Body of pancreas (tissue), 4 donors: ENCODE measurements around the gene WDFY4. TPM values are rescaled to one million over a fixed set of nuclear protein-coding genes. Genes with fewer than 3 reads are reported as not detected.

Experiments
- ATAC-seq: fragments of 150-250 bp; one replicate; pipeline ENCODE4 v1.9.1; 2016
- DNase-seq, 4 donors: peaks; one replicate each; pipeline ENCODE4 v3.0.0-alpha.2; 2019
- H3K27ac ChIP-seq, 4 donors: fragments of 200-600 bp; sonication (generic); 1 replicate in 3 of 4; 2 replicates in 1 of 4; pipeline versions ENCODE4 v1.5.1 to v1.6.1; 2016 to 2019; ENCODE audit warnings: mild to moderate bottlenecking in 1 of 4, mixed read lengths in 1 of 4, moderate library complexity in 1 of 4
- H3K27me3 ChIP-seq, 2 donors: fragments of 200-600 bp; sonication (generic); one replicate each; pipeline ENCODE4 v1.6.0; 2016; ENCODE audit warnings: mild to moderate bottlenecking in 1 of 2
- H3K36me3 ChIP-seq, 2 donors: fragments of 200-600 bp; sonication (generic); replicated peaks in 1 of 2; 2 replicates each; pipeline ENCODE4 v1.5.1; 2016; ENCODE audit warnings: low read depth in 2 of 2; ENCODE audit not compliant: insufficient read depth in 1 of 2
- H3K4me1 ChIP-seq: fragments of 200-600 bp; sonication (generic); one replicate; pipeline ENCODE4 v1.6.0; 2016
- H3K4me3 ChIP-seq, 2 donors: fragments of 200-600 bp; sonication (generic); 1 replicate in 1 of 2; 2 replicates in 1 of 2; pipeline ENCODE4 v1.5.1; 2016 to 2019
- H3K9me3 ChIP-seq, 3 donors: fragments of 200-600 bp; sonication (generic); 1 replicate in 2 of 3; 2 replicates in 1 of 3; pipeline ENCODE4 v1.5.1; 2016
- POLR2A ChIP-seq, 3 donors: fragments of 450-650 bp; IDR thresholded peaks; one replicate each; pipeline ENCODE4 v1.6.1; 2016; ENCODE audit warnings: antibody characterized with exemption in 3 of 3, mild to moderate bottlenecking in 2 of 3
- WGBS, 2 donors: methylation state at CpG; one replicate each; pipeline ENCODE4 v1.1.5; 2017; 5-methylcytosine and 5-hydroxymethylcytosine counted together
- intact Hi-C: fragments of 100-400 bp; cut with DNase I; formaldehyde crosslinking; loops from one replicate; pipeline ENCODE4 v1.15.1; 2023
- total RNA-seq, 2 donors: library from RNA; depleted of rRNA; stranded (reverse); fragments of >200 nt; gene quantifications; one replicate each; pipeline ENCODE4 v1.1.0, GENCODE V29; 2016
- TF ChIP-seq, protein P1 (sequence below), 7 experiments: fragments of 450-650 bp in 4 of 7; fragments of 200-600 bp in 3 of 7; sonication (generic) in 3 of 7; IDR thresholded peaks; one replicate each; pipeline ENCODE4 v1.5.1; 2016 to 2019; ENCODE audit warnings: antibody characterized with exemption in 7 of 7

The WDFY4 gene
- total RNA-seq, 2 donors from 2014 or later: 0.66 to 2.3 TPM

DNA sequence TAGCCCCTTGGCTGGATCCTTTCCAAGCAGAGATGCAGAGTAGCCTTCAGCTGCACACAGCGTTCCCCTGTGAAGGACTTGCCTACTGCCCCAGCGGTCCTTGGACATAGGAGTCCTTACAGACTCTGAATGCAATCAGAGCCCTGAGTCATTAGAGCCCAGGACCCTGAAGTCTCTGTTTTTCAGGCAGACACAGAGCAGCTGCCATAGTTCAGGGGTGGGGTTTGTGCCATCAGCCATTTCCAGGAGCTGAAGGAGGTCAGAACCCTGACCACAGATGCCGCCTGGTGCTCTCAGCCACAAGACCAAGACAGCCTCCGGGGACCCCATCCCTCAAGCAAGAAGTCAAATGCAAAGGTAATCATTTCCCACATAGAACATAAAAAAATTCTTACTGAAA, 32.8 kb upstream of the WDFY4 start:
- H3K4me3 ChIP-seq: no peak overlapping the region
- no peaks in the 10 kb centered on the region for H3K9me3 ChIP-seq
- no peaks in the 10 kb centered on the region for H3K27me3 ChIP-seq
- DNase-seq: no peak
- no peak overlapping the region for H3K27ac ChIP-seq
- WGBS, 2 donors: 66 to 82% methylated on average over 3 to 4 of the region's 4 CpGs
- intact Hi-C loops: loop anchor here (10.0 kb wide), 1 partner anchor 287 kb away; no protein-coding TSS in a partner anchor
- ATAC-seq: no peak
- TF ChIP-seq, protein P1, sequence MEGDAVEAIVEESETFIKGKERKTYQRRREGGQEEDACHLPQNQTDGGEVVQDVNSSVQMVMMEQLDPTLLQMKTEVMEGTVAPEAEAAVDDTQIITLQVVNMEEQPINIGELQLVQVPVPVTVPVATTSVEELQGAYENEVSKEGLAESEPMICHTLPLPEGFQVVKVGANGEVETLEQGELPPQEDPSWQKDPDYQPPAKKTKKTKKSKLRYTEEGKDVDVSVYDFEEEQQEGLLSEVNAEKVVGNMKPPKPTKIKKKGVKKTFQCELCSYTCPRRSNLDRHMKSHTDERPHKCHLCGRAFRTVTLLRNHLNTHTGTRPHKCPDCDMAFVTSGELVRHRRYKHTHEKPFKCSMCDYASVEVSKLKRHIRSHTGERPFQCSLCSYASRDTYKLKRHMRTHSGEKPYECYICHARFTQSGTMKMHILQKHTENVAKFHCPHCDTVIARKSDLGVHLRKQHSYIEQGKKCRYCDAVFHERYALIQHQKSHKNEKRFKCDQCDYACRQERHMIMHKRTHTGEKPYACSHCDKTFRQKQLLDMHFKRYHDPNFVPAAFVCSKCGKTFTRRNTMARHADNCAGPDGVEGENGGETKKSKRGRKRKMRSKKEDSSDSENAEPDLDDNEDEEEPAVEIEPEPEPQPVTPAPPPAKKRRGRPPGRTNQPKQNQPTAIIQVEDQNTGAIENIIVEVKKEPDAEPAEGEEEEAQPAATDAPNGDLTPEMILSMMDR (IDR thresholded peaks at IDR 0.05): no peak
- no peak for TF ChIP-seq POLR2A (IDR thresholded peaks at IDR 0.05)
- no peaks in the 10 kb centered on the region for H3K36me3 ChIP-seq
- H3K4me1 ChIP-seq: peaks cover 15% of the 10 kb centered on the region

DNA sequence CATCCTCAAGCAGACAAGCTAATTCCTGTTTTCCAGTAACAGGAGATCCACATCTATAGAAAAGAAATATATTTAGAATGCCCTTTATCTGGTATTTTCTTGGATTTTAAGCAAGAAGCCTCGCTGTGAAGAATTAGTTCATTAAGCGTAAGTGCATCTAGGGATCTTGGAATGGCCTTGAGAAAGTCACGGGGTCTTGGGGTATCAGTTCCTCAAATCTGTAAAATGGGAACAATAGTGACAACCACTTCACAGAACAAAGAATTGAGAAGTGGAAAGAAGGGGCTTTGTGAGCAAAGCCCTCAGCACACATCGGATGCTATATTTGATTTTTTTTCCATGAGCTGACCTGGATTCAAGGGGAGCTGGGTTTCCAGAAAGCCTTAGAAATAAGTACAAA, 32.3 kb upstream of the WDFY4 start:
- Histone ChIP-seq H3K4me1 (peaks cover 17% of the 10 kb centered on the region), H3K9me3 (no peaks in the 10 kb centered on the region), H3K4me3 (no peak overlapping the region), H3K36me3 (no peaks in the 10 kb centered on the region), H3K27ac (no peak overlapping the region), H3K27me3 (no peaks in the 10 kb centered on the region)
- DNase-seq: no peak
- no peak for ATAC-seq
- 81 to 82% methylated on average over 4 of the region's 4 CpGs for WGBS, 2 donors
- TF ChIP-seq, protein P1 (IDR thresholded peaks at IDR 0.05): no peak
- intact Hi-C loops: loop anchor here (10.0 kb wide), 1 partner anchor 288 kb away; no protein-coding TSS in a partner anchor

DNA sequence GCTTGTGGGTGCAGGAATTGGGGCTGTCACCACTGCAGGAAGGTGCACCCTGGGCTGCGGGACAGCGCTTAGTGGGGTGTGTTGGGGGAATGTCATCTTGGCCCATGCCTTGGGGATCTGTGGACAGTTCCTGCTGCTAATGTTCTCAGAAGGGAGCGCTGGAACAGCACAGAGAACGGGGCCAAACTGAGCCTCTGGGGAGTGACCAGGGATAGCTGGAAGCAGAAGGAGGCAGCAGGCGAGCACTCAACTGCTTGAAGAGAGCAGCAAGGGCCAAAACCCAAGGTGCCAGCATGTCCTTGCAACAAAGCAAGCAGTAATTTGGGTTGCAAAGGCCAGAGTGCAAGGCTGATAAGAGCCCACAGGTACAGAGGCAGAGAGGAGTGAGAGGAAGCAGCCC, 31.3 kb upstream of the WDFY4 start:
- Histone ChIP-seq H3K4me3 (no peak overlapping the region), H3K4me1 (peaks cover 17% of the 10 kb centered on the region), H3K27ac (no peak overlapping the region), H3K9me3 (no peaks in the 10 kb centered on the region), H3K36me3 (no peaks in the 10 kb centered on the region), H3K27me3 (no peaks in the 10 kb centered on the region)
- TF ChIP-seq POLR2A (IDR thresholded peaks at IDR 0.05): no peak
- TF ChIP-seq, protein P1 (IDR thresholded peaks at IDR 0.05): no peak
- intact Hi-C loops: loop anchor here (10.0 kb wide), 1 partner anchor 289 kb away; no protein-coding TSS in a partner anchor
- WGBS, 2 donors: 82 to 91% methylated on average over 5 of the region's 5 CpGs
- ATAC-seq (no peak), DNase-seq (no peak)

DNA sequence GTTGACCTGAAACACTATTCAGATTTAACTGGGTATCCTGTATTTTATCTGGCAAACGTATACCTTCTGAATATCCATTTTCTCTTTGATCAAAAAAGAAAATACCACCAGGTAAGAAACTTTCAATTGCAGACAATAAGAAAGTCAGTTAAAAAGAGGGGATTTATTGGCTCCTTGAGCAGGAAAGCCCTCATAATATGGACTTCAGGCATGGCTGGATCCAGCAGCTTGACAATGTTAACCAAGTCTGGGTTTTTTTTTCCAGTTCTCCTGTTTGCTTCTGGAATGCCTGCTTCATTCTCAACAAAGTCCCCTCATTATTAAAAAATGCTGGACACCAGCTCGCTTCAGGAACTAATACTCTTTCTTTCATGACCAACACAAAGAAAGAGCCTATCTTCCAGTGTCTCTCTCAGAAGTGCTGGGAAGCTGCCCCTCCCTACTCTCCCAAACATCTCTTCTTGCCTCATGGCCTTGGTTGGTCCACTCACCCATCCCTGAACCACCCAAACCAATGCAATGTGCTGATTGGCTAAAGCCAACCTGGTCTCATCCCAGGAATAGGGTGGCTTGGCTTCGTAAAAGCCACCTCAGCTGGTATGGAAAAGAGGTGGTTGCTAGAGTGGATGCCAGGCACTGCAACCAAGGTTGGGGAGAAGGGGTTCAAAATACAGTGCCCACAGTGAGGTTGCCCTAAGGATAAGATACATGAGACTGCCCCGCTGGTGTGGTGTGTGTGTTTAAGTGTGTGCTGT, 30.6 kb upstream of the WDFY4 start:
- no peak for DNase-seq
- no peak overlapping the region for H3K4me3 ChIP-seq
- intact Hi-C loops: loop anchor here (10.0 kb wide), 1 partner anchor 289 kb away; no protein-coding TSS in a partner anchor
- whole genome bisulfite sequencing, 2 donors: 92 to 93% methylated on average over 4 of the region's 4 CpGs
- H3K36me3 ChIP-seq: no peaks in the 10 kb centered on the region
- no peak for ATAC-seq
- H3K9me3 ChIP-seq: no peaks in the 10 kb centered on the region
- H3K27ac ChIP-seq: no peak overlapping the region
- H3K4me1 ChIP-seq: peaks cover 17% of the 10 kb centered on the region
- TF ChIP-seq POLR2A (IDR thresholded peaks at IDR 0.05): no peak
- TF ChIP-seq, protein P1 (IDR thresholded peaks at IDR 0.05): no peak
- H3K27me3 ChIP-seq: no peaks in the 10 kb centered on the region
